Fibroblast of villous mesenchyme (primary cell): Measurements from ENCODE around the gene PRICKLE2. TPM values are rescaled to one million over a fixed set of nuclear protein-coding genes. Genes with fewer than 3 reads are reported as not detected.

Source experiments
- DNase-seq: peaks from one replicate; pipeline ENCODE4 v3.0.0-alpha.2; 2010; ENCODE audit warnings: low read depth
- H3K4me3 ChIP-seq: 2 replicates; pipeline ENCODE4 v1.5.1; 2011; ENCODE audit warnings: low read depth, mild to moderate bottlenecking, low read length
- total RNA-seq: library from RNA; depleted of rRNA; stranded (reverse); fragments of >200 nt; gene quantifications from 2 replicates; pipeline ENCODE4 v1.2.3, GENCODE V29; 2012
- TF ChIP-seq, protein P1 (sequence below): IDR thresholded peaks from 2 replicates; pipeline ENCODE4 v1.5.1; 2012; ENCODE audit warnings: low read depth, mild to moderate bottlenecking, low read length; ENCODE audit not compliant: insufficient read depth

Gene PRICKLE2
- total RNA-seq, 1 donor, result 36.3 TPM

DNA sequence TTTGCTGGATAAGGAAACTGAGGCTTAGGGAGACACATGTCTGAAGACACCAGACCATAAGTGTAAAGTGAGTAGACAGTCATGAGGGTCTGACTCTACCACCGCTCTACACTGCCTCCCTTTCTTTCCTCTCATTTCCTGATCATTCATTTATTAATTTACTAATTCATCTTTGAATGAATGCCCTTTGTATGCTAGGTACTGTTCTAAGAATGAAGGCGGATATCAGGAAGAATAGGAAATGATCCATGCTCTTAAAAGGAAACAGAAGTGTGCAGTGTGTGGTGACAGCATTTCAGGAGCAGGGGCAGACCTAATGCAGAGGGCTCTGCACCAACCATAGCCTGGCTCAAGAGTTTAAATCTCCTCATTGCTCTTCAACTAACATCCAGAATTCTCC lies 170.2 kb downstream of the PRICKLE2 start:
- H3K4me3 ChIP-seq, result no peak overlapping the region
- DNase-seq, result no peak
- TF ChIP-seq, protein P1, sequence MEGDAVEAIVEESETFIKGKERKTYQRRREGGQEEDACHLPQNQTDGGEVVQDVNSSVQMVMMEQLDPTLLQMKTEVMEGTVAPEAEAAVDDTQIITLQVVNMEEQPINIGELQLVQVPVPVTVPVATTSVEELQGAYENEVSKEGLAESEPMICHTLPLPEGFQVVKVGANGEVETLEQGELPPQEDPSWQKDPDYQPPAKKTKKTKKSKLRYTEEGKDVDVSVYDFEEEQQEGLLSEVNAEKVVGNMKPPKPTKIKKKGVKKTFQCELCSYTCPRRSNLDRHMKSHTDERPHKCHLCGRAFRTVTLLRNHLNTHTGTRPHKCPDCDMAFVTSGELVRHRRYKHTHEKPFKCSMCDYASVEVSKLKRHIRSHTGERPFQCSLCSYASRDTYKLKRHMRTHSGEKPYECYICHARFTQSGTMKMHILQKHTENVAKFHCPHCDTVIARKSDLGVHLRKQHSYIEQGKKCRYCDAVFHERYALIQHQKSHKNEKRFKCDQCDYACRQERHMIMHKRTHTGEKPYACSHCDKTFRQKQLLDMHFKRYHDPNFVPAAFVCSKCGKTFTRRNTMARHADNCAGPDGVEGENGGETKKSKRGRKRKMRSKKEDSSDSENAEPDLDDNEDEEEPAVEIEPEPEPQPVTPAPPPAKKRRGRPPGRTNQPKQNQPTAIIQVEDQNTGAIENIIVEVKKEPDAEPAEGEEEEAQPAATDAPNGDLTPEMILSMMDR, result no peak

DNA sequence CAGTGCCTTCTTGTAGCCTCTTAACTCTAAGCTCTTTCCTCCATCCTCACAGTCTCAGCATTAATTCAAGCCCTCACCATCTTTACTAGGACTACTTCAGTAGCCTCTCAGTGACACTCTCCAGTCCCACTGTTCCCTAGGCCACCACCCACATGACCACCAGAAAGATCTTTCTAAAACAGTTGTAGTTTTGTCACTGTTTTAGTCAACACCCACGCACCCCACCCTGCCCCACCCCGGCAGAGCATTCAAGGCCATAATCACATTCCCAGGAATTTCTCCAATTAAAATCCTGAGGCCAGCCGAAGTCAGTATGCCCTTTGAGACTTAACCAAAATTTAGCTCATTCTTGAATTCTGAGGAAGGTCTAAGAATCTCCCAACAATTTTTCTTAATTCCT lies 170.8 kb downstream of the PRICKLE2 start:
- TF ChIP-seq, protein P1, result no peak
- no peak overlapping the region for H3K4me3 ChIP-seq
- no peak for DNase-seq

DNA sequence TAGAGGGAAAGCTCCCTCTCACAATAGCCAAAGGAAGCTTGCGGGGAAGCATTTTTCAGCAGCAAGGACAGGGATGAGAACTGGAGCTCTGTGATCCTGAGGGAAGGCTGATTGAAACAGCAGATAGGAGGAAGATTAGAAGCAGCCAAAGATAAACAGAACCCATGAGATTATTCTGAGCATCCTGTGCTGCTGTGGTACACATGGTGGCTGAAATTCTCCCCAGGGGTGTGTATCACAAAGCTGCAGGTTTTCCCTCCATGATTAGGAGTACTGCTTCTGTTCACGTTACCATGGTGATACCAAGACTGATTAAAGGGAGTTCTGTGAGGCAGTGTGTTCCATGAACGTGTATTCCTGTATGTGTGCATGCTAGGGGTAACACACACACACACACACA lies 171.7 kb downstream of the PRICKLE2 start:
- H3K4me3 ChIP-seq, result no peak overlapping the region
- TF ChIP-seq, protein P1, result no peak
- no peak for DNase-seq

DNA sequence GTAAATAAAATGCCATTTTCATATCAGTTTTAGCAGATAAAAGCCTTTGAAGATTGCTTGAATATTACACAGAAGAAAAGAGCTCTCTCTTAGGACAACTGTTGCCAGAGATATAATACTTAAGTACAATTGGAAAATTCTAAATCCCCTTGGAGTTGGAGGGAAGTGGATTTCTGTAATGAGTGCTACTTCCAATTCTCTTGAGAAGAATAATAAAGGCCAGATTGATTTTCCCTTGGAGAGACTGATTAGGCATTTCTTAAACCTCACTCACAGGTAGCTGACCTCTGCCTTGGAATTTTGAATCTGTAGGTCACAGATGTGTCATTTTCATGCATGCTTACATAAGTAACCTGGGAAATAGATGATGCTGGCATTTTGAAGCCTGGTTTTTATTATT lies 172.1 kb downstream of the PRICKLE2 start:
- no peak for DNase-seq
- TF ChIP-seq, protein P1, result no peak
- no peak overlapping the region for H3K4me3 ChIP-seq

DNA sequence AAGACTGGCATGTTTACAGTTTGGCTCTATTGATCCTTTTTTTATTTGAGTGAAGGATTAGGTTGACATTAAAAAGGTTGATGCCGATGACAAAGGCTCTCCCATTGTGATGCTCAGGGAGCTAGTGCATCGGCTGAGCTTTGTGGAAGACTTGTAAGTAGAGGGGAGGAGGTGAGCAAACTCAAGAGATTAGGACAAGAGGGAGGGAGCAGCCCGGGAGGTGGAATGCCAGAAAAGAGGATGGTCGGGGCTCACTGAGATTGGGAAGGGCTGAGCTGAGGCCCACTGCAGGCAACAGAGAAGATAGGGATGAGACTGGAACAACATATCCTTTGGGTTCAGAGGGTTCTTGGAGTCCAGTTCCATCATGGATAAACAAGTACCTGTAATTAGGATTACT lies 175.4 kb downstream of the PRICKLE2 start:
- DNase-seq, result no peak
- TF ChIP-seq, protein P1, result no peak
- H3K4me3 ChIP-seq, result no peak overlapping the region

DNA sequence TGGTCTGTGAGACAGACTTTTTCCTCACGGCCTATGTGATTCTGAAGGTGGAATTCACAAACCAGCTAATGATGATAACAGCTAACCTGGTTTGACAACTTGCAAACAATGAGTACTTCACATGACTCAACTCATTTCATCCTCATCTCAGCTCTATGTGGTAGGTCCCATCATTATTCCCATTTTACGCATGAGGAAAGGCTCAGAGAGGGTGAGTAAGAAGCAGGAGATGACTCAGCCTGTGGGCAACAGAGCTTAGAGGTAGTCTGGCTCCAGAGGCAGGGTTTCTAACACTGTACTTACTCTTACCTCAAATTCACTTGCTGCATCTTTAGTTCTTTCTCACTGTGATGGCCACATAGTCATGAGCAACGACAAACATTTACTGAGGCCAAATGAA lies 176.1 kb downstream of the PRICKLE2 start:
- no peak overlapping the region for H3K4me3 ChIP-seq
- no peak for DNase-seq
- TF ChIP-seq, protein P1, result no peak

DNA sequence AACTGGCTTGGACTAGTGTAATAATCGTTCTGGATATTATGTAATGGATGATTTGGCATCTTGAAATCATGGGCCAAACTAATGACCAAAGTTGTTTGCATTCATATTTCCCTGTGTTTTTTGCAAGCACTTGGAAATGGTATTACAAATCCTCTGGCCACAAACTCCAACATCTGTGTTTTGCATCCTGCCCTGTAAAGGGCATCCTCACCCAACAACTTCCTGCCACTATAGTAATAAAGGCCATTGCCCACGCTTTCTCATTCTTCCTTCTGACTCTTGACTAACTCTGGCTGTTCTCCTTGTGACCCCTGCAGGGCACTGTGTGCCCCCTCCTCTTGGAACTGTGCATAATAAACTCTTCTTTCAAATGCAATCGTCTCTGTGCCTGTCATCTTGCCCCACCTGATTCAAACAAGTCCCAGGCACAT lies 176.6 kb downstream of the PRICKLE2 start:
- TF ChIP-seq, protein P1, result no peak
- H3K4me3 ChIP-seq, result no peak overlapping the region
- DNase-seq, result peak; percentile 35
